Ascending aorta (tissue), 2 donors: ENCODE data around the gene TASOR2. TPM values are rescaled to one million over a fixed set of nuclear protein-coding genes. Genes with fewer than 3 reads are reported as not detected.

Experiments
- DNase-seq, 2 donors: peaks; one replicate each; pipeline ENCODE4 v3.0.0-alpha.2; 2019; ENCODE audit warnings: low spot score in 2 of 2
- H3K27ac ChIP-seq, 2 donors: fragments of 200-600 bp; sonication (generic); one replicate each; pipeline ENCODE4 v1.5.1; 2016 to 2017; ENCODE audit warnings: mild to moderate bottlenecking in 1 of 2
- H3K27me3 ChIP-seq: fragments of 200-600 bp; sonication (generic); one replicate; pipeline ENCODE4 v1.5.1; 2017
- H3K36me3 ChIP-seq, 2 donors: fragments of 200-600 bp; sonication (generic); one replicate each; pipeline ENCODE4 v1.5.1; 2016
- H3K4me1 ChIP-seq, 2 donors: fragments of 200-600 bp; sonication (generic); one replicate each; pipeline ENCODE4 v1.5.1; 2016 to 2017; ENCODE audit warnings: mild to moderate bottlenecking in 1 of 2
- H3K4me3 ChIP-seq, 2 donors: fragments of 200-600 bp; sonication (generic); one replicate each; pipeline ENCODE4 v1.5.1; 2016 to 2017; ENCODE audit warnings: mild to moderate bottlenecking in 1 of 2
- H3K9me3 ChIP-seq, 2 donors: fragments of 200-600 bp; sonication (generic); one replicate each; pipeline ENCODE4 v1.5.1; 2016
- CTCF ChIP-seq, 3 experiments: fragments of 200-600 bp in 2 of 3; fragments of 450-650 bp in 1 of 3; sonication (generic) in 2 of 3; IDR thresholded peaks; one replicate each; pipeline ENCODE4 v1.5.1; 2016 to 2019; ENCODE audit warnings: antibody characterized with exemption in 3 of 3, mild to moderate bottlenecking in 1 of 3, moderate library complexity in 1 of 3
- intact Hi-C: fragments of 100-400 bp; cut with DNase I; formaldehyde crosslinking; loops from one replicate; pipeline ENCODE4 v1.15.1; 2023
- total RNA-seq: library from RNA; depleted of rRNA; stranded (reverse); fragments of >200 nt; gene quantifications from one replicate; pipeline ENCODE4 v1.1.0, GENCODE V29; 2016

TASOR2 gene
- total RNA-seq, 1 donor from 2014 or later: 12.2 TPM

GRCh38 chr10:5645944-5646617 lies 38.6 kb upstream of the TASOR2 start:
- H3K27me3 ChIP-seq: no peaks in the 10 kb centered on the region
- no peak overlapping the region for H3K4me3 ChIP-seq
- TF ChIP-seq CTCF (IDR thresholded peaks at IDR 0.05): no peak
- intact Hi-C loops: no loop called here
- no peak for DNase-seq
- peak overlapping the region; percentile 15 for H3K27ac ChIP-seq
- peaks cover 27 to 47% of the 10 kb centered on the region in 2 donors for H3K36me3 ChIP-seq
- H3K9me3 ChIP-seq: no peaks in the 10 kb centered on the region
- H3K4me1 ChIP-seq: peaks cover 0 to 10% of the 10 kb centered on the region in 2 donors

- no peak for DNase-seq
- no peaks in the 10 kb centered on the region for H3K9me3 ChIP-seq
- intact Hi-C loops: no loop called here
- TF ChIP-seq CTCF (IDR thresholded peaks at IDR 0.05): no peak
- H3K27ac ChIP-seq: peak overlapping the region in 1 of 2 donors; percentile 46
- H3K4me1 ChIP-seq: peaks cover 0 to 12% of the 10 kb centered on the region in 2 donors
- no peaks in the 10 kb centered on the region for H3K27me3 ChIP-seq
- no peak overlapping the region for H3K4me3 ChIP-seq
- H3K36me3 ChIP-seq: peaks cover 16 to 40% of the 10 kb centered on the region in 2 donors
These were observed 37.0 kb upstream of the TASOR2 start for GRCh38 chr10:5647507-5648240.

- TF ChIP-seq CTCF (IDR thresholded peaks at IDR 0.05): no peak
These were observed 35.9 kb upstream of the TASOR2 start for GRCh38 chr10:5648494-5649457.

GRCh38 chr10:5649746-5650145 lies 34.9 kb upstream of the TASOR2 start:
- intact Hi-C loops: no loop called here
- no peaks in the 10 kb centered on the region for H3K9me3 ChIP-seq
- no peak overlapping the region for H3K27ac ChIP-seq
- peaks cover 16 to 43% of the 10 kb centered on the region in 2 donors for H3K36me3 ChIP-seq
- H3K4me1 ChIP-seq: peaks cover 0 to 4% of the 10 kb centered on the region in 2 donors
- no peaks in the 10 kb centered on the region for H3K27me3 ChIP-seq
- DNase-seq: no peak
- H3K4me3 ChIP-seq: no peak overlapping the region
- TF ChIP-seq CTCF (IDR thresholded peaks at IDR 0.05): no peak

More at GRCh38 chr10:5648494-5649457, 35.9 kb upstream of the TASOR2 start:
- Histone ChIP-seq H3K4me1 (peaks cover 0 to 5% of the 10 kb centered on the region in 2 donors), H3K4me3 (no peak overlapping the region), H3K9me3 (no peaks in the 10 kb centered on the region), H3K27ac (no peak overlapping the region), H3K27me3 (no peaks in the 10 kb centered on the region), H3K36me3 (peaks cover 16 to 43% of the 10 kb centered on the region in 2 donors)
- intact Hi-C loops: no loop called here
- no peak for DNase-seq

GRCh38 chr10:5650664-5651387 lies 33.8 kb upstream of the TASOR2 start:
- intact Hi-C loops: no loop called here
- no peak for DNase-seq
- Histone ChIP-seq H3K27ac (peak overlapping the region in 1 of 2 donors; percentile 31), H3K4me1 (peaks cover 0 to 4% of the 10 kb centered on the region in 2 donors), H3K4me3 (no peak overlapping the region), H3K9me3 (no peaks in the 10 kb centered on the region), H3K27me3 (no peaks in the 10 kb centered on the region), H3K36me3 (peaks cover 16 to 43% of the 10 kb centered on the region in 2 donors)
- no peak for TF ChIP-seq CTCF (IDR thresholded peaks at IDR 0.05)
